SH-SY5Y (cell line): ENCODE results near the gene CELA3B.

Source experiments
- GATA2 ChIP-seq: IDR thresholded peaks from 2 replicates; pipeline ENCODE4 v1.6.1; 2011; ENCODE audit warnings: mild to moderate bottlenecking, low read depth, low read length
- GATA3 ChIP-seq: IDR thresholded peaks from 2 replicates; pipeline ENCODE4 v1.6.1; 2011; ENCODE audit warnings: low read depth, mild to moderate bottlenecking, low read length, moderate library complexity

DNA sequence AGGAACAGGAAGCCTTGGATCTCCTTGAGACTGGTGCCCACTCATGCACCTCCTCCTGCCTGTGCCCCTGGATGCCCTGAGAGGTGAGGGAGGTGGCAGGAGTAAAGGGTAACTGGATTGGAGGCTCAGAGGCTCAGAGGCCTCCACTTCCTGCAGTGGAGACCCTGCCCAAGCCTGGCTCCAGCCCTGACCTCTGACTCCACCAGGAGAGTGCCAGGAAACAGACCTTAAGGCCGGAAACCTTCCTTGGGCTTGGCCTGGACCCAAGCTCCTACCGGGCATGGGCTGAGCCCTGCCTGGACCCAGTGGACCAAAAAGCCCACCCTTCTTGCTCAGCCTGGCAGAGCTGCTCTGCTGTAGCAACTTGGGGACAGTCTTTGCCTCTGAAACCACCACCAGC, 15.0 kb upstream of the CELA3B start:
- no peak; the same call in 1 of the 2 replicates for TF ChIP-seq GATA2
- TF ChIP-seq GATA3 = no peak
